NOMO-1 treated with DMSO at 0.1 percent for 48 hours (cell line): Measurements from ENCODE around the gene MYPOP.
A peak's percentile ranks its signal among the peaks of the same experiment; 100 is the strongest.

ENCODE experiments used
- DNase-seq: peaks from one replicate; lab custom pipeline; 2025; ENCODE audit not compliant: unreplicated experiment; lab: John Stamatoyannopoulos, UW

The MYPOP gene

DNA sequence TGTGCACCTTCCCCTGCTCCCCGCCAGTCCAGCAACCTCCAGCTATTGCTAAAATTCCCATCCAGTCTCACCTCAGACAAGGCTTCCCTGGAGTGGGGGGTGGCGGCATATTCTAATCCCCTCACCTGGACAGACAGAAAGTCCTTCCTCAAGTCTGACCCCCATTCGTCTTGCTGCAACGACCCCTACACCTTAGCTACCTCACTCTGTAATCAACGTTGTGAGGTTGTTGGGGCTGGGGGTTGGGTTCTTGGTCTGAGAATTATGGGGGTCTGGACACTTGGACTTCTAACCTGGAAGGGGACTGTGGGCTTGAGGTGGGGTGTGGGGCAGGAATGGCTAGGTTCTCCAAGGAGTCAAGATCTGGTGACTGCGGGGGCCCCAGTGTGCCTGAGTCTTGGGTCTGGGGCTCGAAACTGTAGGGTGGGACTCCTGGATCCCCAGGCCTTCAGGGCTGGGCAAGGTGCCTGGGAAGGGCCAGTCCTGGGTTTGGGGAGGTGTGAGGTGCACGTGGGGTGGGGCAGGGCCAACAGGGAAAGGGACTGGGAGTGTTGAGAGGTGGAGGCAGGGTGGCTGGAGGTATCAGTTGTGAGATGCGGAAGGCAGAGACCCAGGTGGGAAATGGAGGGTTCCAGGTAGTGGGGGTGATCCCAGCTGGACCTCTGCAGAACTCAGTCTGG is 37.0 kb downstream of the MYPOP start:
- no peak for DNase-seq

- DNase-seq = no peak
Measured at GRCh38 chr19:45864629-45865082, 37.8 kb downstream of the MYPOP start.

DNA sequence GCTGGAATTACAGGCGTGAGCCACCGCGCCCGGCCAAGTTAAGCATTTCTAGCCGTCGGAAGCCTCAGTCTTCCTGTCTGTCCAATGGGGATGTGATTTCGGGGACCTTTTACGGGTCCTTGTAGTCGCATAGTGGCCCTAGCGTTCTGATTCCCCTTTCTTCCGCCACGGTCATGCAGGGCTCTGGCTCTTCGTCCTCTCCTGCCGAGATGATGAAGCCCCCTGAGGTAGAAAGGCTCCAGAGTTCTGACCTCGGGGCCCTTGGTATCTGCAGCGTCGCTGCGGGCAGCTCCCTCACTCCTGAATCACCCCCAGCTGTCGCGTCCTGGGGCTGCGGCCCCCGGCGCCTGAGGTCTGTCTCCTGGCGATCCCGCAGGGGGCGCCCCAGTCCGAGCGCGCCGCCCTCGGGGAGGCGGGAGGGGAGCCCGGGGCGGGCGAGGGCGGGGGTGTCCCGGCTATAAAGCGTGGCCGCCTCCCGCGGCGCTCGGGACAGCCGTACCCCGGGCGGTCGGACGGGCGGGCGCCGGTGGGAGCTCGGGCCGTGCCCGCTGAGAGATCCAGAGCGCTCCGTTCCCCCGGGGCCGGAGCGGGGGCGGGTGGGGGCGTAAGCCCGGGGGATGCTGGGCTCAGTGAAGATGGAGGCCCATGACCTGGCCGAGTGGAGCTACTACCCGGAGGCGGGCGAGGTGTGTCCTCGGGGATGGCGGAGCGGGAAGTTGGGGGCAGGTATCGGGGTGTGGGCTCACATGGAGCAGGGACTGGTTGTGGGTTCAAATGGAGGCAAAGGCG is 38.4 kb downstream of the MYPOP start, which contains the start of gene FOXA3:
TSS of gene FOXA3 (plus strand) at position 487 of the 789 bp plus-strand sequence. CDS start at position 618, 131 bp downstream.
- DNase-seq = peak; percentile 13

GRCh38 chr19:45863335-45863839 is 39.0 kb downstream of the MYPOP start:
- no peak for DNase-seq

GRCh38 chr19:45862564-45863334 is 39.7 kb downstream of the MYPOP start, which contains the start of gene SYMPK:
Gene SYMPK, minus strand, starts transcription at chr19:45863147. Its CDS starts 8,652 bp downstream, at chr19:45854495.
- DNase-seq = peak; percentile 99

- no peak for DNase-seq
Measured at GRCh38 chr19:45862271-45862563, 40.2 kb downstream of the MYPOP start.

GRCh38 chr19:45860359-45861259 is 41.8 kb downstream of the MYPOP start:
- no peak for DNase-seq

DNA sequence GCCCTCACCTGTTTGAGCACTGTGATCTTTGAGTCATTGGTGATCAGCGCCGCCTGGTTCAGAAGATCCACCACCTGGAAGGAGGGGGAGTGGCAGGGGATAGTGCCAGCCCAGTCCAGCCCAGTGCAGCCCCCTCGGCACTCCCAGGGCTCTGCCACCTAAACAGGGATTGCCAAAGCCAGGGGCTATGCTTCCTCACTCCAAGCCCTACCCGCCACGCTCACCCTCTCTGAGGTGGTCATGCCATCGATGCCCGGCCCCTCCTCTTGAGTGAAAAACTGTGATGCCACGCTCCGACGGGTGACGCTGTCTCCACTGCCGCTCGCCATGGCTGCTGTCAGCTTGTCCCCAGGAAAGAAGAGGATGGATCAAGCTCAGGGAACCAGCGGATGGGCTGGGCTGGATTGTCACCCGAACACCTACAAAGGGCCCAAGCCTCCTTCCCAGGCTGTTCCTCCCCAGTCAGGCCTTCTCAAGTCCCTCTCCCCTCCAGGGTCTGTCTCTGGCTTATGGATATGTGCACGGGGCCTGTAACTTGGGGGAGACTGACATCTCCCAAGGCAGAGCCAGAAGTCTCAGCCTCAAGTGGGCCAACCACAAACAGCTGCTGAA is 48.1 kb downstream of the MYPOP start:
- no peak for DNase-seq

GRCh38 chr19:45852983-45853382 is 49.4 kb downstream of the MYPOP start:
- no peak for DNase-seq

DNA sequence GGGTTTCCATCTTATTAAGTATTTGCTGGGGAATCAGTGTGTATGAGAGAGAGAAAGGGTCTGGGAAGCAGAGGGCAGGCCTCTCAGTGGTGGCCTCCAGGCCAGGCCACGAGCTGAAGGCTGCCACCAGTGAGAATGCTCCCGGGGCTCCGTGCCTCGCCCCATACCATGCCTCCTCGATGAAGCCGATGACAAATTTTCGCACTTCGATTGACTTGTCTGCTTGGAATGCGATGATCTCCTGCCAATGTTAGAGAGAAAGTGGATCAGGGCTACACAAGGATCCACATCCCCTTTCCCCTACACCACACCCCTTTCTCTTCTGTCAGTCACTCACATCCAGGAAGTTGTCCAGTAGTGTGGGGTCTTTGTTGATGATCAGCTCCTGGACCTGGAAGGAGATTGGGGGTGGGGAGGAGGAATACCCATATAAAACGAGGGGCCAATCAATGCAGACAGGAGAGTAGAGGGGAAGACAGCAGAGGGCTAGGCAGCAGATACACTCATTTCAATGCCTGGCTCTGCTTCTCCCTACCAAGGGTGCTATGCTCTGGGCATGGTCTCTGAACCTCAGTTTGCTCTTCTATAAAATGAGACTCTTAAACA is 50.2 kb downstream of the MYPOP start:
- DNase-seq = no peak

DNA sequence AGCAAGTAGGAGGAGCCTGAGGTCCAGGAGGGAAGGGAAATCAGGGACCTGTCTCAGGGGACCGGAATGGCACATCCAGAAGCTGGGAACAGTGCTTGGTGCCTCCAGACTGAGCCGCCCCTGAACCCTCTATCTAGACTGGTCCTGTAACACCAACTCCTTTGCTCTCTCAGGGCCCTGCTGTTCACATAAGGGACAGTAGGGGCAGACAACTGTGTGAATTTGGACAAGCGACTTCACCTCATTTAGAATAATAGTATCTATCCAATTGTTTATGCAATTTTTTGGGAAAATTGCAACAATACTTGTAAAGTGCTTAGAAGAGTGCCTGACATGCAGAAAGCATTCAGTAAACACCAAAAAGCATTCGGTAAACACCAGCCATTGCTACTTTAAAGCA is 53.5 kb downstream of the MYPOP start:
- DNase-seq = no peak

- DNase-seq = no peak
Measured at GRCh38 chr19:45847663-45848062, 54.8 kb downstream of the MYPOP start.

DNA sequence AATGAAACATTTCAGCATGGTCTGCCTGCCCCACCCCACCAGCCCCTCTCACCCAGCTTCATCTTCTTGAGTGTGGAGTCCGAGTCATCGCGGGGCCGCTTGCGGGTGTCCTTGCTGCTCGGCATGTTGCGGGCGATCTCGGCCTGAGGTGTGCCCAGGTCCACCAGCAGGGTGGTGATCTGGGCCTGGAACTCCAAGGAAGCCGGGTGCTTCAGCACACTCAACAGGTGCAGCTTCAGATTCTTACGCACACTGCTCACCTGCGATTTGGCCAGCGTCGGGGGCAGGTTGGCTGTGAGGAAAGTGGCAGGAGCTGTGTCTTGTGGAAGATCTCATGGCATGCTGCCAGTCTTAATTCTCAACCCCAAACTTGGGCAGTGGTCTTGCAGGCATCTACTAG is 60.2 kb downstream of the MYPOP start:
- DNase-seq = no peak
